ENCODE measurements around the gene SEC63.

- TF ChIP-seq REST (IDR thresholded peaks at IDR 0.05; ENCODE audit: insufficient read depth in 1 of 2, low read depth in 2 of 2, low read length in 2 of 2) (no peak), POLR2AphosphoS5 (IDR thresholded peaks at IDR 0.05; ENCODE audit: low read depth, low read length) (no peak), SIN3A (IDR thresholded peaks at IDR 0.05; ENCODE audit: borderline replicate concordance, insufficient read depth, low read length) (no peak), FOXP2 (optimal IDR thresholded peaks at IDR 0.05; ENCODE audit: borderline replicate concordance, extremely low read depth, extremely low read length, insufficient read depth) (no peak), TAF1 (IDR thresholded peaks at IDR 0.05; ENCODE audit: borderline replicate concordance, insufficient read depth, low read length) (no peak)
Observed at GRCh38 chr6:107965746-107966145, 7.7 kb upstream of the SEC63 start.
